Measurements from ENCODE around the gene SPOUT1. TPM values are rescaled to one million over a fixed set of nuclear protein-coding genes. Genes with fewer than 3 reads are reported as not detected.

The SPOUT1 gene
- total RNA-seq, 1 experiment from 2014 or later = 66.4 TPM

DNA sequence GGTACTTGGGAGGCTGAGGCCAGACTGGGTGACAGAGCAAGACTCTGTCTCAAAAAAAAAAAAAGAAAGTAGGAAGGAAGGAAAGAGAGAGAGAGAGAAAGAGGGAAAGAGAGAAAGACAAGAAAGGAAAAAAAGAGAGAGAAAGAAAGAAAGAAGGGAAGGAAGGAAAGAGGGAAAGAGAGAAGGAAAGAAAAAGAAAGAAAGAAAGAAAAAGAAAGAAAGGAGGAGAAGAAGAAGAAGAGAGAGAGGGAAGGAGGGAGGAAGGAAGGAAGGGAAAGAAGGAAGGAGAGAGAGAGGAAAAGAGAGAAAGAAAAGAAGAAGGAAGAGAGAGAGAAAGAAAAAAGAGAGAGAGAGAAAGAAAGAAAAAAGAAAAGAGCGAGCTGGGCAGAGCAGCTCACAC is 54.8 kb downstream of the SPOUT1 start:
- ChIA-PET POLR2A (ENCODE audit: low non-redundant PET) (no interaction called here), CTCF (no interaction called here)
- intact Hi-C loops (cut with micrococcal nuclease; ENCODE audit: unreplicated experiment) = no loop called here
- no peaks in the 10 kb centered on the region for H3K36me3 ChIP-seq (ENCODE audit: insufficient read depth, low read length, poor library complexity, severe bottlenecking)
- no peak overlapping the region for H3K27ac ChIP-seq (ENCODE audit: low read depth, low read length, poor library complexity, severe bottlenecking)
- H3K4me3 ChIP-seq (ENCODE audit: low read depth, low read length, poor library complexity, severe bottlenecking) = no peak overlapping the region
- H3K4me1 ChIP-seq (ENCODE audit: insufficient read depth, low read length, poor library complexity, severe bottlenecking) = peaks cover 11% of the 10 kb centered on the region
- H3K27me3 ChIP-seq (replicated peaks; ENCODE audit: insufficient read depth, low read depth, low read length, poor library complexity) = no peaks in the 10 kb centered on the region
- TF ChIP-seq, protein P1, sequence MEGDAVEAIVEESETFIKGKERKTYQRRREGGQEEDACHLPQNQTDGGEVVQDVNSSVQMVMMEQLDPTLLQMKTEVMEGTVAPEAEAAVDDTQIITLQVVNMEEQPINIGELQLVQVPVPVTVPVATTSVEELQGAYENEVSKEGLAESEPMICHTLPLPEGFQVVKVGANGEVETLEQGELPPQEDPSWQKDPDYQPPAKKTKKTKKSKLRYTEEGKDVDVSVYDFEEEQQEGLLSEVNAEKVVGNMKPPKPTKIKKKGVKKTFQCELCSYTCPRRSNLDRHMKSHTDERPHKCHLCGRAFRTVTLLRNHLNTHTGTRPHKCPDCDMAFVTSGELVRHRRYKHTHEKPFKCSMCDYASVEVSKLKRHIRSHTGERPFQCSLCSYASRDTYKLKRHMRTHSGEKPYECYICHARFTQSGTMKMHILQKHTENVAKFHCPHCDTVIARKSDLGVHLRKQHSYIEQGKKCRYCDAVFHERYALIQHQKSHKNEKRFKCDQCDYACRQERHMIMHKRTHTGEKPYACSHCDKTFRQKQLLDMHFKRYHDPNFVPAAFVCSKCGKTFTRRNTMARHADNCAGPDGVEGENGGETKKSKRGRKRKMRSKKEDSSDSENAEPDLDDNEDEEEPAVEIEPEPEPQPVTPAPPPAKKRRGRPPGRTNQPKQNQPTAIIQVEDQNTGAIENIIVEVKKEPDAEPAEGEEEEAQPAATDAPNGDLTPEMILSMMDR (conservative IDR thresholded peaks at IDR 0.05; ENCODE audit: low read depth, low read length) = no peak
- no peak for TF ChIP-seq EZH2 (IDR thresholded peaks at IDR 0.05; ENCODE audit: borderline replicate concordance, low read depth, low read length, poor library complexity, severe bottlenecking)
- no peak for DNase-seq (ENCODE audit: low spot score)
- no TSS peak for BruUV-seq (replicated peaks)
- H3K9me3 ChIP-seq (ENCODE audit: low read depth, low read length, poor library complexity, severe bottlenecking) = no peaks in the 10 kb centered on the region

- ChIA-PET CTCF (no interaction called here), POLR2A (ENCODE audit: low non-redundant PET) (no interaction called here)
- Histone ChIP-seq H3K27me3 (replicated peaks; ENCODE audit: insufficient read depth, low read depth, low read length, poor library complexity) (no peaks in the 10 kb centered on the region), H3K27ac (ENCODE audit: low read depth, low read length, poor library complexity, severe bottlenecking) (no peak overlapping the region), H3K9me3 (ENCODE audit: low read depth, low read length, poor library complexity, severe bottlenecking) (no peaks in the 10 kb centered on the region), H3K4me3 (ENCODE audit: low read depth, low read length, poor library complexity, severe bottlenecking) (no peak overlapping the region), H3K4me1 (ENCODE audit: insufficient read depth, low read length, poor library complexity, severe bottlenecking) (peaks cover 11% of the 10 kb centered on the region), H3K36me3 (ENCODE audit: insufficient read depth, low read length, poor library complexity, severe bottlenecking) (no peaks in the 10 kb centered on the region)
- no TSS peak for BruUV-seq (replicated peaks)
- TF ChIP-seq, protein P1 (conservative IDR thresholded peaks at IDR 0.05; ENCODE audit: low read depth, low read length) = no peak
- no peak for TF ChIP-seq EZH2 (IDR thresholded peaks at IDR 0.05; ENCODE audit: borderline replicate concordance, low read depth, low read length, poor library complexity, severe bottlenecking)
- DNase-seq (ENCODE audit: low spot score) = no peak
- intact Hi-C loops (cut with micrococcal nuclease; ENCODE audit: unreplicated experiment) = no loop called here
These were observed 56.5 kb downstream of the SPOUT1 start for GRCh38 chr9:128773049-128773448.

DNA sequence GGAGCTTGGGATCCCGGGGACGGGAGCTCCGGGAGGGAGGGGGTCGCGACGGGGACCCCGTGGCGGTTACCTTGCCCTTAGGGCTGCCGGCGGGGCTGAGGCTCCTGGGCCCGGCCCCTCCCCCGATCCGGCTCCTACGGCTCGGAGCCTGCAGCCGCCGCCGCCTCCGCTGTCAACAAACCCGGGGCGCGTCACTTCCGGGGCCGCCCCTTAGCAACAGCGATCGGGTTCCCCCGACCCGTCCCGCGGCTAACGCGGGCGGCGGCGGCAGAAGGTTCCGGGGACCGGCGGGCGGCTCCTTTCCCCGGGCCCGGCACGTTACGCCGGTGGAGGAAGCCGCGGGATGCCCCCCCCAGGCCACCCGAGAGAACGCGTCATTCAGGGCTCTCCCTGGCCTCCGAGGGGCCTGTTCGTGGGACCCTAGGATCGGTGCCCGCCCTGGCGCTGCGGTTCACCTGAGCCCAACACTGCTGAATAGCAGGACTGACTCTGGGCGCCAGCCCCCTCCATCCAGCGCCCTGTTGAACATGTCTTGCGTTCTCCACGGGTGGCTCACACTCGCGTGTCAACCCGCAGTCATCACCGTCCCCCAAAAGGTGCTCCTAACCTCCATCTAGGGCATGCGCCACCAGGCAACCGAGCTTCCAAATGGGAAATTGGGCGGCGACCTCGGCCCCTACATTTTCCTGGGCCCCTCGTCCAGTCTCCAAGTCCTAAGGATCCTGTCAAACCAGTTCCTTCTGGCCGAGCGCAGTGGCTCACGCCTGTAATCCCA is 57.7 kb downstream of the SPOUT1 start, which contains the start of gene ZER1:
Gene ZER1 (minus strand): TSS at position 183 of the 775 bp plus-strand sequence. CDS start 16,362 bp downstream, outside the sequence.
- no peaks in the 10 kb centered on the region for H3K27me3 ChIP-seq (replicated peaks; ENCODE audit: insufficient read depth, low read depth, low read length, poor library complexity)
- H3K4me3 ChIP-seq (ENCODE audit: low read depth, low read length, poor library complexity, severe bottlenecking) = peak within 1 kb of the TSS; percentile 94
- peak within 1 kb of the TSS; percentile 82 for H3K27ac ChIP-seq (ENCODE audit: low read depth, low read length, poor library complexity, severe bottlenecking)
- TSS peak; percentile 92 for BruUV-seq (replicated peaks)
- H3K36me3 ChIP-seq (ENCODE audit: insufficient read depth, low read length, poor library complexity, severe bottlenecking) = no peaks in the 10 kb centered on the region
- H3K4me1 ChIP-seq (ENCODE audit: insufficient read depth, low read length, poor library complexity, severe bottlenecking) = peaks cover 11% of the 10 kb centered on the region
- TF ChIP-seq EZH2 (IDR thresholded peaks at IDR 0.05; ENCODE audit: borderline replicate concordance, low read depth, low read length, poor library complexity, severe bottlenecking) = no peak
- TF ChIP-seq, protein P1 (conservative IDR thresholded peaks at IDR 0.05; ENCODE audit: low read depth, low read length) = no peak
- CTCF ChIA-PET = interaction anchor here (1.2 kb wide), 1 partner anchor 70 kb away, joined by 3 read pairs; the partner anchor contains the start of gene PKN3
- POLR2A ChIA-PET (ENCODE audit: low non-redundant PET) = no interaction called here
- H3K9me3 ChIP-seq (ENCODE audit: low read depth, low read length, poor library complexity, severe bottlenecking) = no peaks in the 10 kb centered on the region
- intact Hi-C loops (cut with micrococcal nuclease; ENCODE audit: unreplicated experiment) = no loop called here
- peak; percentile 95 for DNase-seq (ENCODE audit: low spot score)
